OCI-LY7 (cell line): ENCODE results near the gene TUBGCP6. TPM values are rescaled to one million over a fixed set of nuclear protein-coding genes. Genes with fewer than 3 reads are reported as not detected.

Experiments
- BruUV-seq: library from RNA; stranded (reverse); fragments of 400-500 nt; replicated peaks from 2 replicates; lab custom pipeline; 2021; lab: Mats Ljungman, UMichigan
- CTCF ChIA-PET: fragments of 300-600 bp; sonication (Branson Sonifier 250); formaldehyde crosslinking; loops from one replicate; lab custom pipeline; 2022; ENCODE audit warnings: antibody characterized with exemption; ENCODE audit not compliant: unreplicated experiment; lab: Charles Lee
- POLR2A ChIA-PET: fragments of 300-600 bp; sonication (Branson Sonifier 250); formaldehyde crosslinking; loops from one replicate; lab custom pipeline; 2022; ENCODE audit warnings: antibody characterized with exemption; lab: Charles Lee
- DNase-seq: peaks from one replicate; pipeline ENCODE4 v3.0.0-alpha.2; 2015; ENCODE audit warnings: low spot score
- H2AFZ ChIP-seq: fragments of 200-600 bp; sonication (generic), shearing (Covaris generic); 2 replicates; pipeline ENCODE4 v1.6.1; 2014; ENCODE audit warnings: mild to moderate bottlenecking, antibody characterized with exemption, low read length, moderate library complexity
- H3K27ac ChIP-seq: fragments of 200-600 bp; sonication (generic); 2 replicates; pipeline ENCODE4 v1.5.1; 2014; ENCODE audit warnings: mixed run types, low read depth, mild to moderate bottlenecking, moderate library complexity, low read length, inconsistent platforms; ENCODE audit not compliant: poor library complexity, severe bottlenecking
- H3K36me3 ChIP-seq: fragments of 200-600 bp; sonication (generic); 2 replicates; pipeline ENCODE4 v1.6.1; 2014; ENCODE audit warnings: mild to moderate bottlenecking, antibody characterized with exemption, low read length, moderate library complexity, mixed read lengths; ENCODE audit not compliant: insufficient read depth
- H3K4me1 ChIP-seq: fragments of 200-600 bp; sonication (generic); 2 replicates; pipeline ENCODE4 v1.5.1; 2014; ENCODE audit warnings: mild to moderate bottlenecking, low read length; ENCODE audit not compliant: insufficient read depth, poor library complexity, severe bottlenecking
- H3K4me2 ChIP-seq: fragments of 200-600 bp; sonication (generic); 2 replicates; pipeline ENCODE4 v1.6.1; 2014; ENCODE audit warnings: mild to moderate bottlenecking, low read length
- H3K4me3 ChIP-seq: fragments of 200-600 bp; sonication (generic); 2 replicates; pipeline ENCODE4 v1.5.1; 2014; ENCODE audit warnings: mild to moderate bottlenecking, low read depth, low read length; ENCODE audit not compliant: poor library complexity, severe bottlenecking
- H3K79me2 ChIP-seq: fragments of 200-600 bp; sonication (generic); 2 replicates; pipeline ENCODE4 v1.6.1; 2016; ENCODE audit warnings: low read depth, mild to moderate bottlenecking, low read length, moderate library complexity, mixed read lengths; ENCODE audit not compliant: insufficient read depth
- H3K9me2 ChIP-seq: fragments of 200-600 bp; sonication (generic); 2 replicates; pipeline ENCODE4 v1.6.1; 2016; ENCODE audit warnings: mild to moderate bottlenecking, low read length, mixed read lengths; ENCODE audit not compliant: insufficient read depth
- H3K9me3 ChIP-seq: fragments of 200-600 bp; sonication (generic); 2 replicates; pipeline ENCODE4 v1.6.1; 2014; ENCODE audit warnings: mild to moderate bottlenecking, mixed run types, low read length, mixed read lengths
- H4K20me1 ChIP-seq: fragments of 200-600 bp; sonication (generic); 2 replicates; pipeline ENCODE4 v1.6.1; 2014; ENCODE audit warnings: mild to moderate bottlenecking, antibody characterized with exemption, low read length, moderate library complexity, mixed read lengths; ENCODE audit not compliant: insufficient read depth
- EZH2phosphoT487 ChIP-seq: fragments of 200-600 bp; sonication (generic); IDR thresholded peaks from 2 replicates; pipeline ENCODE4 v1.6.1; 2018; ENCODE audit warnings: low read depth, borderline replicate concordance, mild to moderate bottlenecking, mixed run types, antibody characterized with exemption, low read length, moderate library complexity, mixed read lengths
- intact Hi-C: fragments of 100-400 bp; cut with micrococcal nuclease; formaldehyde crosslinking; loops from one replicate; pipeline ENCODE4 v1.10.0; 2022; ENCODE audit not compliant: unreplicated experiment
- total RNA-seq, 2 experiments: library from RNA; depleted of rRNA in 1 of 2; stranded (reverse); fragments of >200 nt in 1 of 2; shearing (Covaris generic) in 1 of 2; gene quantifications; 2 replicates each; pipeline ENCODE4 v1.2.3, GENCODE V29; 2014 to 2022
- TF ChIP-seq, protein P1 (sequence below): fragments of 200-600 bp; sonication (generic); conservative IDR thresholded peaks from 2 replicates; pipeline ENCODE4 v1.5.1; 2014; ENCODE audit warnings: mild to moderate bottlenecking, antibody characterized with exemption, low read length, moderate library complexity, mixed read lengths

TUBGCP6 gene
- total RNA-seq, 2 experiments from 2014 or later: 57.7 to 63.2 TPM

DNA sequence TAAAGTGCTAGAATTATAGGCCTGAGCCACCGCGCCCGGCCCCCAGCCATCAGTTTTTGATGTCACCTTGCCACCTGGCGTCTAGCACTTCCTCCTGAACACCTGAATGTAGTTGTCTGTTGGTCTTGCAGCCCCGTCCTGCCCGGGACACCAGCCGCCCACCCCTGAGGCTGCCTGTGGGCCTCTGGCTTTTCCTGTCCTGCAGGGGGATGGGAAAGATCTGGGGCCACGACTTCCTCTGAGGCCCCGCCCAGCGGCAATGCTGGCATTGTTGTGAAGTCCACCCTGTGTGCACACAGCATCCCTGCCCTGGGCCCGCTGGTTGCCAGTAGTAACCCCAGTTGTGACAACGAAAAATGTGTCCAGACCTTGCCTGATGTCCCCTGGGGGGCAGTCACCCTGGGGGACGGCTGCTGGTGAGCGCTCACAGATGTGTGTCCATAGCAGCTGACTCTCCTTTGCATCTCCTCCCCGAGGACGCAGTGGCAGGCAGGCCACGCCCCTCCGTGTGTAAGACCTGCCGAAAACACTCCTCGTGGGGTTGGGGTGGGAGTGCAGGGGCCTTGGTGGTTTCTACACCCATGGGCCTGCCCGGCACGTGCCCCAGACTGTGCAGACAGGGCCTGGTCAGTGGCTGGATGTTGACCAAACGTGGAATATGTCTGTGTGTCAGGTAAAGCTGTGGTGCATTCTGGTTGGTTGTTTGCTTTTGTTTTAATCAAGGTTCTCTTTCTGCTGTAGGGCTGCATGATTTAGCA, 37.3 kb downstream of the TUBGCP6 start:
- TF ChIP-seq, protein P1, sequence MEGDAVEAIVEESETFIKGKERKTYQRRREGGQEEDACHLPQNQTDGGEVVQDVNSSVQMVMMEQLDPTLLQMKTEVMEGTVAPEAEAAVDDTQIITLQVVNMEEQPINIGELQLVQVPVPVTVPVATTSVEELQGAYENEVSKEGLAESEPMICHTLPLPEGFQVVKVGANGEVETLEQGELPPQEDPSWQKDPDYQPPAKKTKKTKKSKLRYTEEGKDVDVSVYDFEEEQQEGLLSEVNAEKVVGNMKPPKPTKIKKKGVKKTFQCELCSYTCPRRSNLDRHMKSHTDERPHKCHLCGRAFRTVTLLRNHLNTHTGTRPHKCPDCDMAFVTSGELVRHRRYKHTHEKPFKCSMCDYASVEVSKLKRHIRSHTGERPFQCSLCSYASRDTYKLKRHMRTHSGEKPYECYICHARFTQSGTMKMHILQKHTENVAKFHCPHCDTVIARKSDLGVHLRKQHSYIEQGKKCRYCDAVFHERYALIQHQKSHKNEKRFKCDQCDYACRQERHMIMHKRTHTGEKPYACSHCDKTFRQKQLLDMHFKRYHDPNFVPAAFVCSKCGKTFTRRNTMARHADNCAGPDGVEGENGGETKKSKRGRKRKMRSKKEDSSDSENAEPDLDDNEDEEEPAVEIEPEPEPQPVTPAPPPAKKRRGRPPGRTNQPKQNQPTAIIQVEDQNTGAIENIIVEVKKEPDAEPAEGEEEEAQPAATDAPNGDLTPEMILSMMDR: no peak
- no peak for TF ChIP-seq EZH2phosphoT487
- peaks cover 20% of the 10 kb centered on the region for H3K79me2 ChIP-seq
- ChIA-PET CTCF (no interaction called here), POLR2A (no interaction called here)
- H4K20me1 ChIP-seq: 0 out of 2 replicates have a peak, but pooled peaks cover 2% of the 10 kb centered on the region
- H3K9me2 ChIP-seq: no peaks in the 10 kb centered on the region
- DNase-seq: peak; percentile 41
- H3K36me3 ChIP-seq: peaks cover 79% of the 10 kb centered on the region
- no peak overlapping the region for H3K4me3 ChIP-seq
- H3K27ac ChIP-seq: peak overlapping the region; percentile 23
- H3K4me2 ChIP-seq: peak overlapping the region; percentile 20; the same call in 1 of the 2 replicates
- H3K9me3 ChIP-seq: peaks cover 8% of the 10 kb centered on the region; the same call in 1 of the 2 replicates
- no peak overlapping the region for H2AFZ ChIP-seq
- no TSS peak for BruUV-seq
- intact Hi-C loops: no loop called here
- peaks cover 16% of the 10 kb centered on the region for H3K4me1 ChIP-seq

DNA sequence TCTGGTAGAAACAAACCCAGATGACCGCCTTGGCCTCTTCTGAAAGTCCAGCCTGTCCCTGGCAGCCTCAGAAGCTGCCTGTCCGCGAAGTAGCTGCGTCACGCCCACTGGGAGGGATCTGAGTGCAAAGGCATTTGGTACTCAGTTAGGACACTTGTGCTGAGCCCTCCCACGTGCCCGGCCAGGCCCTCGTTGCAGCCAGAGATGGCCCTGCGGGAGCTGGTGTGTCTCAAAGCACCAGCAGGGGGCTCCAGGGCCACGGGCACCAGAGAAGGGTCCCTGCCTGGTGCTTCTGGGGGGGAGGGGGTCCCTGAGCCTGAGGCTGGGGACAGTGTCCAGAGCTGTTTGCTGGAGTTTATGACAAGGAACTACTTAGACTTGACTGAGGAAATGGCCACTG, 38.2 kb downstream of the TUBGCP6 start:
- DNase-seq: peak; percentile 24
- H4K20me1 ChIP-seq: 0 out of 2 replicates have a peak, but pooled peaks cover 8% of the 10 kb centered on the region
- peaks cover 8% of the 10 kb centered on the region; the same call in 1 of the 2 replicates for H3K9me3 ChIP-seq
- ChIA-PET CTCF (no interaction called here), POLR2A (no interaction called here)
- peaks cover 70% of the 10 kb centered on the region for H3K36me3 ChIP-seq
- H3K4me3 ChIP-seq: no peak overlapping the region
- BruUV-seq: no TSS peak
- H3K79me2 ChIP-seq: peaks cover 30% of the 10 kb centered on the region
- H3K9me2 ChIP-seq: no peaks in the 10 kb centered on the region
- peaks cover 22% of the 10 kb centered on the region for H3K4me1 ChIP-seq
- H2AFZ ChIP-seq: no peak overlapping the region
- H3K27ac ChIP-seq: no peak overlapping the region
- intact Hi-C loops: no loop called here
- no peak overlapping the region for H3K4me2 ChIP-seq
- TF ChIP-seq EZH2phosphoT487: no peak
- TF ChIP-seq, protein P1: peak; percentile 70
